Measurements from ENCODE around the gene GJD3.
"Not testable (repeated sequence)": the region's sequence is repeated elsewhere in the genome, so short reads cannot be mapped to it uniquely, and the experiment has no call there.

GJD3 gene, protein sequence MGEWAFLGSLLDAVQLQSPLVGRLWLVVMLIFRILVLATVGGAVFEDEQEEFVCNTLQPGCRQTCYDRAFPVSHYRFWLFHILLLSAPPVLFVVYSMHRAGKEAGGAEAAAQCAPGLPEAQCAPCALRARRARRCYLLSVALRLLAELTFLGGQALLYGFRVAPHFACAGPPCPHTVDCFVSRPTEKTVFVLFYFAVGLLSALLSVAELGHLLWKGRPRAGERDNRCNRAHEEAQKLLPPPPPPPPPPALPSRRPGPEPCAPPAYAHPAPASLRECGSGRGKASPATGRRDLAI

GRCh38 chr17:40364121-40364861, at the start of gene GJD3:
GJD3 (minus strand) TSS chr17:40364737; CDS start chr17:40363815, 922 bp downstream.
- DNase-seq (ENCODE audit: low spot score), result no peak

- not testable (repeated sequence) for DNase-seq (ENCODE audit: low spot score)
These were observed 49.8 kb upstream of the GJD3 start for GRCh38 chr17:40414312-40414711.

GRCh38 chr17:40412880-40413279, 48.3 kb upstream of the GJD3 start:
- DNase-seq (ENCODE audit: low spot score), result no peak

DNA sequence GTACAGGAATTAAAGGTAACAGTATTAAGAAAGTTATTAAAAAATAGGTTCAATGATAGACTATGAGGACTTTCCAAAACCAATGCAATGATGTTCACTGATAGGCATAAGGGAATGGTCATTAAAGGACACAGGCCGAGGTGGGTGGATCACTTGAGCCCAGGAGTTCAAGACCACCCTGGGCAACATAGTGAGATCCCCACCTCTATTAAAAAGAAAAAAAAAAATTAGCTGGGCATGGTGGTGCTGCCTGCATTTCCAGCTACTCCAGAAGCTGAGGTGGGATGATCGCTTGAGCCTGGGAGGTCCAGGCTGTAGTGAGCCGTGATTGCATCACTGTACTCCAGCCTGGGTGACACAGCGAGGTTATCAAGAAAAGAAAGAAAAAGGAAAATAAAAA, 47.3 kb upstream of the GJD3 start:
- no peak for DNase-seq (ENCODE audit: low spot score)

DNA sequence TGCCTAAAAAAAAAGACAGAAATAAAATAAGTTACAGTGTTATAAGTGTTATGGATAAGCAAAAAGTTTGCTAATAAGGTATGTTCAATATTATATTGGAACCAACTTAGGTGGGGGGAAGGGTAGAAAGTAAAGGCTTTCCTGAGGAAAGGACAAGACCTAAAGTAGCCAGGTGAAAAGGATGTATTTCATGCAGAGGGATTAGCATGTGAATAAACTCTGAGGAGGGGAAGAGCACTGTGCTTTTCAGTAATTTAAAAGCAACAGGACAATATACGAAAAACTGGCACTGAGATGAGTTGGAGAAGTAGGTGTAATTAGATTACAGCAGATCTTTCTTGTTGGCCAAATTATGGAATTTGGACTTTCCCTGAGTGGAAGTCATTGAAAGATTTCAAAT, 45.5 kb upstream of the GJD3 start:
- DNase-seq (ENCODE audit: low spot score), result no peak

GRCh38 chr17:40409540-40409939, 45.0 kb upstream of the GJD3 start:
- DNase-seq (ENCODE audit: low spot score), result not testable (repeated sequence)

GRCh38 chr17:40407460-40407859, 42.9 kb upstream of the GJD3 start:
- DNase-seq (ENCODE audit: low spot score), result no peak

- no peak for DNase-seq (ENCODE audit: low spot score)
These were observed 39.5 kb upstream of the GJD3 start for GRCh38 chr17:40404003-40404402.

GRCh38 chr17:40402668-40403067, 38.1 kb upstream of the GJD3 start:
- no peak for DNase-seq (ENCODE audit: low spot score)

DNA sequence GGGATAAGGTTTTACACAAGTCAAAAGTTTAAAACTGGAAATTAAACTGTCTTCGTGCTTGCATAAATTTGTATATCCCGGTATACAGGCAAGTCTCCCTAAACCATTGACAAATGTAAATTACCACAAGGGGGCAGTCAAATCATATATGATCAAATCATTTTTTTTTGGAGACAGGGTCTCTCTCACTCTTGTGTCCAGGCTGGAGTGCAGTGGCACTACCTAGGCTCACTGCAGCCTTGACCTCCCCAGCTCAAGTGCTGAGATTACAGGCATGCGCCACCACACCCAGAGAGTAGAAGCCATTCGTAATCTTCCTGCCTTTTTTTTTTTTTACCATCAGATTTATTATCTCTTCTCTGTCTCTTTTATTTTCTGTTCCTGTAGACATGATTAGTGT, 34.6 kb upstream of the GJD3 start:
- DNase-seq (ENCODE audit: low spot score), result peak; percentile 58

DNA sequence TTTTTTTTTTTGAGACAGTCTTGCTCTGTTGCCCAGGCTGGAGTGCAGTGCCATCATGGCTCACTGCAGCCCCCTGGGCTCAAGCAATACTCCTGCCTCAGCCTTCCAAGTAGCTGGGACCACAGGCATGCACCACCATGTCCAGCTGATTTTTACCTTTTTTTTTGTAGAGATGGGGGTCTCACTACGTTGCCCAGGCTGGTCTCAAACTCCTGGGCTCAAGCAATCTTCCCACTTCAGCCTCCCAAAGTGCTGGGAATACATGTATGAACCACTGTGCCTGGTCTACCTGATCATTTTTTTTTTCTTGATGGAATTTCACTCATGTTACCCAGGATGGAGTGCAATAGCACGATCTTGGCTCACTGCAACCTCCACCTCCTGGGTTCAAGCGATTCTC, 22.0 kb upstream of the GJD3 start:
- not testable (repeated sequence) for DNase-seq (ENCODE audit: low spot score)

DNA sequence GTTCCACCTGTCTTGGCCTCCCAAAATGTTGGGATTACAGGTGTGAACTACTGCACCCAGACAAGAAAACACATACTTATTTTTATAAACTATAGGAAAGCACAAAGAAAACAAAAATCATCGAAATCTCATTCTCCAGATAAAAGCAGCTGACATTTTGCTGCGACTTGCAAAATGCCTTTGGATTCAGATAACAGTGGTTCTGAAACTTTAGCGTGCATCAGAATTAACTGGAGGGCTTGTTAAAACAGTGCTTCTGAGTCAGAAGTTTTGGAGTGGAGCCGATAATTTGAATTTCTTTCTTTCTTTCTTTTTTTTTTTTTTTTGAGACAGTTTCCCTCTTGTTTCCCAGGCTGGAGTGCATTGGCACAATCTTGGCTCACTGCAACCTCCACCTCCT, 17.7 kb upstream of the GJD3 start:
- no peak for DNase-seq (ENCODE audit: low spot score)

- DNase-seq (ENCODE audit: low spot score), result no peak
These were observed 14.4 kb upstream of the GJD3 start for GRCh38 chr17:40378966-40379365.

GRCh38 chr17:40377832-40378231, 13.3 kb upstream of the GJD3 start:
- no peak for DNase-seq (ENCODE audit: low spot score)

DNA sequence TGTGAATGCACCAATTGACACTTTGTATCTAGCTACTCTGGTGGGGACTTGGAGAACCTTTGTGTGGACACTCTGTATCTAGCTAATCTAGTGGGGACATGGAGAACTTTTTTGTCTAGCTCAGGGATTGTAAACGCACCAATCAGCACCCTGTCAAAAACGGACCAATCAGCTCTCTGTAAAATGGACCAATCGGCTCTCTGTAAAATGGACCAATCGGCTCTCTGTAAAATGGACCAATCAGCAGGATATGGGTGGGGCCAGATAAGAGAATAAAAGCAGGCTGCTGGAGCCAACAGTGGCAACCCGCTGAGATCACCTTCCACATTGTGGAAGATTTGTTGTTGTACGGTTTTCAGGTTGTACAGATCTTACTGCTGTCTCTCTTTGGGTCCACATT, 12.0 kb upstream of the GJD3 start:
- not testable (repeated sequence) for DNase-seq (ENCODE audit: low spot score)

- not testable (repeated sequence) for DNase-seq (ENCODE audit: low spot score)
These were observed 11.2 kb upstream of the GJD3 start for GRCh38 chr17:40375786-40376185.

- DNase-seq (ENCODE audit: low spot score), result no peak
These were observed 10.4 kb upstream of the GJD3 start for GRCh38 chr17:40374821-40375498.

DNA sequence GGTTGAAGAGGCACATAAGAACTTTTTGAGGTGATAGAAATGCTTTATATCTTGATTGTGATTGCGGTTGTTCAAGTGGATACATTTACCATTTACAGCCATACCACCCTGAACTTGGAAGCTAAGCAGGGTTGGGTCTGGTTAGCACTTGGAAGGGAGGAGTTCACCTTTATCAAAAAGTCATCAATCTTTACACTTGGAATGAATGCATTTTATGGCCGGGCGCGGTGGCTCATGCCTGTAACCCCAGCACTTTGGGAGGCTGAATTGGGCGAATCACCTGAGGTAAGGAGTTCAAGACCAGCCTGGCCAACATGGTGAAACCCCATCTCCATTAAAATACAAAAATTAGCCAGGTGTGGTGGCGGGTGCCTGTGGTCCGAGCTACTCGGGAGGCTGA, 9.5 kb upstream of the GJD3 start:
- no peak for DNase-seq (ENCODE audit: low spot score)

GRCh38 chr17:40373324-40373723, 8.8 kb upstream of the GJD3 start:
- no peak for DNase-seq (ENCODE audit: low spot score)

- not testable (repeated sequence) for DNase-seq (ENCODE audit: low spot score)
These were observed 8.1 kb upstream of the GJD3 start for GRCh38 chr17:40372644-40373043.

DNA sequence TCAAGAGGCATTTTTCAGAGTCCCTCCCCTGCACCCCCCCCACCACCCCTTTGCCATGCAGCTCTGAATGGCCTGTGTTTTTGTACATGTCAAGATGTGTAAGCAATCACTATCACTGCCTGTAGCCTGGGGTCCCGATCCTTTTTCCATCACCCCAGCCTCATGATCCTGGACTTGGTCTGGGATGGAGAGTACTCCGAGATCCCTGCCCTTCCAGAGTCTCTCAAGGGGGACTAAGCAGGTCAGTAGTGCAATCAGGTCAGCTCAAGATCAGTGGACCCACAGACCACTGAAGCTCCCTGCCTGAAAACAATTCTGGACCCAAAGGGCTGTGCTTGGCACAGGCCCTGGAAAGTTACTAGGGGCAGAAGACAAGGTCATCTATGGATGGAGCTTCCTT, 7.5 kb upstream of the GJD3 start:
- DNase-seq (ENCODE audit: low spot score), result no peak

DNA sequence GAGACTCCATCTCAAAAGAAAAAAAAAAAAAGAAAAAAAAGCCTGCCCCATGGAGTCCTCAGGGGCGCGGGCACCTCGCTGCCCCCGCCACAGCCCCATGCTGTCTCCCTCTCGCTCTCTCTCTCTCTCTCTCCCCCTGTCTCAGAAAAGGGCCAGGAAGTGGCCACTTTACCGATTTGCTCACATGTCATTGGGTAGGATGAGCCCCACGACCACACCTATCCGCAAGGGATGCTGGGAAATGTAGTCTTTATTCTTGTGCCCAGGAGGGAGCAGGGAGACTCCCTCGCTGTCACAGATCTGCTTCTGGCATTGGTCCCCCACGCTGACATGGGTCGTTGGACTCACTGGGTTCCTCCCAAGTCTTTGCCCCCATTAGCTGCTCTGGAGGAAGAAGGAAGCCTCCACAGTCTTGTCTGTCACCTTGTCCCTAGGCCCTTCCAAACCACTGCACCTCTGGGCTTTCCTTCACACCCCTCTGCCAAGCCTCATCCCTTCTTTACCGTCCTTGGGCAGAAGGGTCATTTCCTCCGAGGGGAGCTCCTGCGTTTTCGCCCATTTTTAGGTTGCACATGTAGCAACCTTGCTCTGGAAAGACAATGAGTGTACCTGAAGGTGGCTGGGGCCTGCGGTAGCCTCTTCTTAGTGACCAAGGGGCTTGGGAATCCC, 6.9 kb upstream of the GJD3 start:
- no peak for DNase-seq (ENCODE audit: low spot score)

DNA sequence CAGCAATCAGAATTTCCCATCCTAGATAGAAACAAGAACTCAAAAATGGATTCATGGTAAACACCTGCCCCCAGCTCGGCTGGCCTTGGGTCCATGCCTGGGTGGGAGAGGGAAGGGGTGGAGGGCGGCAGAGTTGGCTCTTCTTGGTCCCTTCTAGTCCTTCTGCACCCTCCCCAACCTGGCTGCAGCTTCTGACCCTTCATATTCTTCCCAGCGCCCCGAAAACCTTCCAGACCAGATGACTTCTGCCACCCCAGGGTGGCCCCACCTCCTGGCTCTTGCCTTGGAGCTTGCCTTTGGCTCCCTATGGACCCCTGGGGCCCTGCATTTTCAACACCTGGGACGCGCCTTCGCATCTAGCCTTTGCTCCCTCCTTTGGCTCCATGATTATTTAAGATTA, 5.4 kb upstream of the GJD3 start:
- DNase-seq (ENCODE audit: low spot score), result no peak

Data from pons (tissue), 1 donor.